Suprapubic skin (tissue), 3 donors: ENCODE results near the gene IL27RA.

Experiments used
- EP300 ChIP-seq: sonication (generic); formaldehyde crosslinking; IDR thresholded peaks from one replicate; pipeline ENCODE4 v1.6.1; 2017; ENCODE audit warnings: antibody characterized with exemption
- POLR2A ChIP-seq, 2 donors: fragments of 450-650 bp; IDR thresholded peaks; one replicate each; pipeline ENCODE4 v1.6.1; 2017; ENCODE audit warnings: antibody characterized with exemption in 2 of 2, mild to moderate bottlenecking in 2 of 2, moderate library complexity in 2 of 2
- TF ChIP-seq, protein P1 (sequence below), 2 donors: fragments of 200-600 bp in 1 of 2; fragments of 450-650 bp in 1 of 2; sonication (generic) in 1 of 2; IDR thresholded peaks; one replicate each; pipeline ENCODE4 v1.5.1; 2016 to 2019; ENCODE audit warnings: antibody characterized with exemption in 2 of 2, mild to moderate bottlenecking in 1 of 2, moderate library complexity in 1 of 2

GRCh38 chr19:14053032-14053431, 21.5 kb downstream of the IL27RA start:
- TF ChIP-seq, protein P1, sequence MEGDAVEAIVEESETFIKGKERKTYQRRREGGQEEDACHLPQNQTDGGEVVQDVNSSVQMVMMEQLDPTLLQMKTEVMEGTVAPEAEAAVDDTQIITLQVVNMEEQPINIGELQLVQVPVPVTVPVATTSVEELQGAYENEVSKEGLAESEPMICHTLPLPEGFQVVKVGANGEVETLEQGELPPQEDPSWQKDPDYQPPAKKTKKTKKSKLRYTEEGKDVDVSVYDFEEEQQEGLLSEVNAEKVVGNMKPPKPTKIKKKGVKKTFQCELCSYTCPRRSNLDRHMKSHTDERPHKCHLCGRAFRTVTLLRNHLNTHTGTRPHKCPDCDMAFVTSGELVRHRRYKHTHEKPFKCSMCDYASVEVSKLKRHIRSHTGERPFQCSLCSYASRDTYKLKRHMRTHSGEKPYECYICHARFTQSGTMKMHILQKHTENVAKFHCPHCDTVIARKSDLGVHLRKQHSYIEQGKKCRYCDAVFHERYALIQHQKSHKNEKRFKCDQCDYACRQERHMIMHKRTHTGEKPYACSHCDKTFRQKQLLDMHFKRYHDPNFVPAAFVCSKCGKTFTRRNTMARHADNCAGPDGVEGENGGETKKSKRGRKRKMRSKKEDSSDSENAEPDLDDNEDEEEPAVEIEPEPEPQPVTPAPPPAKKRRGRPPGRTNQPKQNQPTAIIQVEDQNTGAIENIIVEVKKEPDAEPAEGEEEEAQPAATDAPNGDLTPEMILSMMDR (IDR thresholded peaks at IDR 0.05) = no peak
- no peak for TF ChIP-seq EP300
- TF ChIP-seq POLR2A (IDR thresholded peaks at IDR 0.05) = no peak
